GM12874 (cell line): ENCODE results near the gene AJM1.

ENCODE experiments used
- TF ChIP-seq, protein P1 (sequence below): IDR thresholded peaks from 2 replicates; pipeline ENCODE4 v1.5.1; 2011; ENCODE audit warnings: low read depth, mild to moderate bottlenecking, control low read depth, low read length, moderate library complexity; ENCODE audit not compliant: insufficient read depth

The AJM1 gene

DNA sequence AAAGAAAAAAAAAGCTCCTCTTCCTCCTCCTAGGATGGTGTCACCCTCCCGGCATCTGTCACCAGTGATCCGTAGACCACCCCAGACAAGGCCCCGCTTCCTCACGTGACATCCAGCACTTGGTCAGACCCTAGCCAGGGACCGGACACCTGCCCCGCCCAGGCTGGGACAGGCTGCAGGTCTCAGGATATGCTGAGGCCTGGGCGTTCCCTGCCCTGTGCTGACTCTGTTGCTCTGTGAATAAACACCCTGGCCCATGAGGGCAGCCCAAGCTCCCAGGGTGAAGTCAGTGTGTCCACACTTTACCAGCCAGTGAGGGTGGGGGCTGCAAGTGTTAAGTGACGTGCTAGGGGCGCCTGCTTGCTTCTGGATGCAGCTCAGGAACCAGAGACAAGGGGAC, 18.3 kb downstream of the AJM1 start:
- TF ChIP-seq, protein P1, sequence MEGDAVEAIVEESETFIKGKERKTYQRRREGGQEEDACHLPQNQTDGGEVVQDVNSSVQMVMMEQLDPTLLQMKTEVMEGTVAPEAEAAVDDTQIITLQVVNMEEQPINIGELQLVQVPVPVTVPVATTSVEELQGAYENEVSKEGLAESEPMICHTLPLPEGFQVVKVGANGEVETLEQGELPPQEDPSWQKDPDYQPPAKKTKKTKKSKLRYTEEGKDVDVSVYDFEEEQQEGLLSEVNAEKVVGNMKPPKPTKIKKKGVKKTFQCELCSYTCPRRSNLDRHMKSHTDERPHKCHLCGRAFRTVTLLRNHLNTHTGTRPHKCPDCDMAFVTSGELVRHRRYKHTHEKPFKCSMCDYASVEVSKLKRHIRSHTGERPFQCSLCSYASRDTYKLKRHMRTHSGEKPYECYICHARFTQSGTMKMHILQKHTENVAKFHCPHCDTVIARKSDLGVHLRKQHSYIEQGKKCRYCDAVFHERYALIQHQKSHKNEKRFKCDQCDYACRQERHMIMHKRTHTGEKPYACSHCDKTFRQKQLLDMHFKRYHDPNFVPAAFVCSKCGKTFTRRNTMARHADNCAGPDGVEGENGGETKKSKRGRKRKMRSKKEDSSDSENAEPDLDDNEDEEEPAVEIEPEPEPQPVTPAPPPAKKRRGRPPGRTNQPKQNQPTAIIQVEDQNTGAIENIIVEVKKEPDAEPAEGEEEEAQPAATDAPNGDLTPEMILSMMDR = no peak

DNA sequence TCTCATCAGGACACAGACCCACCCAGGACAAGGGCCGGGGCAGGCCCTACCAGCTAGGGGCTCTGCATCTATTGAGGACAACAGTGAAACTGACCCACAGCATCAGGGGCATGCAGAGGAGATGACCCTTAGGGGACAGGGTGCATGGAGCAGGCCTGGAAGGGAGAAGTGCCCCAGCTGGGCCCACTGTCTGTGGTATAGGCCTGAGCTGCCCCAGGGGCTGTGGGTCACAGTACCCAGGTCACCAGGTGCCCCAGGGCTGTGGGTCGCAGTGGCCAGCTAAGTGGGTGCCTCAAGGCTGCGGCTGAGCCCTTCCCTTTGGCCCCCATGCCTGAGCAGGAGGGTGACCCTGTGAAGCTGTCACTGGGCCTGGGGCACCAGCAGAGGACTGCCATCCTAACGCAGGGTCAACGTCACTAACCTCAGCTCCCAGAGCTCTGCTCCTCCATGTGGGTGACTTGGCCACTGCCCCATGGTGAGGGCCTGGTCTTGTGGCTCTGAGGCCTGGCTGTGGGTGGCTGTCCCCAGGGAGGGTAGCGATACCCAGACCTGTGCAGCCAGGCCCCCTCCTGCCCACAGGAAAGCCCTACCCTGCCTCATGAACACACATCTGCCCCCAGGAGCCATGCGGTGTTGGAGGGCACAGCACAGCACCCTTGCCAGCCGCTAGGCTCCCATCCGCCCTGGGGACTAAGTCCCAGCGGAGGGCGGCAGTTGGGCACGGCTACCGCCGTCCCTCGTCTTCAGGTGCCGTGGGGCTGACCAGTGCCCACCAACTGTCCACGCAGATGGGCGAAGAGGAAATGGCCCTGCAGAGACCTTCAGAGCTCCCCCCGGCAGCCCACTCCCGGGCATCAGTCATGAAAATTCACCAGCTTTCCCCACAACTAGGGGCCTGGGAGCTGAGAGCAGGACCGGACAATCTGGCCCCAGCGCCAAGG, 18.9 kb downstream of the AJM1 start:
- TF ChIP-seq, protein P1 = no peak

DNA sequence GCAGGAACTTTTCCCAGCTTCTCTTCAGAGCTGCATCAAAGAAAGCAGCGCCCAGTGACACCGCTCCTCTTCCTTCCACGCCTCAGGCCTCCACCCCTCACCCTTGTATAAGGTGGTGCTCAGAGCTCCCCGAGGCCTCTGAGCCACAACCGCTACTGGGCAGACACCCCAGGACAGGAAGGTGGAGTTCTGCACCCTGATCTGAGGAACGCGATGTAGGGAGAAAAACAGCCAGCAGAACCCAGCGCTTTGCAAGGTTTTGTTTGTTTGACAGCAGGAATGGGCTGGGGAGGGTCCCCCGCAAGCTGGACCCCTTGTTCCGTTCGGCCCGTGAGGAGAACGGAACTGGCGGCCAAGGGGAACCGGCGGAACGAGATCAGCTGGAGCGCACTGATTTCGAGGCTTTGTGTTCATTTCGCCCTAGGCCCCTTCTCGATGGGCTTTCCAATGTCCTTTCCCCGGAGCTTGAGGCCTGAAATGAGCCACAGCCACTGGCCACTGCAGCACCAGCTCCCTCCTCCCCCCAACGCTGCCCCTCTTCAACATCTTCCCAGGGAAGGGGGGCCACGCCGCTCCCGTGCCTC, 19.7 kb downstream of the AJM1 start:
- TF ChIP-seq, protein P1 = no peak

DNA sequence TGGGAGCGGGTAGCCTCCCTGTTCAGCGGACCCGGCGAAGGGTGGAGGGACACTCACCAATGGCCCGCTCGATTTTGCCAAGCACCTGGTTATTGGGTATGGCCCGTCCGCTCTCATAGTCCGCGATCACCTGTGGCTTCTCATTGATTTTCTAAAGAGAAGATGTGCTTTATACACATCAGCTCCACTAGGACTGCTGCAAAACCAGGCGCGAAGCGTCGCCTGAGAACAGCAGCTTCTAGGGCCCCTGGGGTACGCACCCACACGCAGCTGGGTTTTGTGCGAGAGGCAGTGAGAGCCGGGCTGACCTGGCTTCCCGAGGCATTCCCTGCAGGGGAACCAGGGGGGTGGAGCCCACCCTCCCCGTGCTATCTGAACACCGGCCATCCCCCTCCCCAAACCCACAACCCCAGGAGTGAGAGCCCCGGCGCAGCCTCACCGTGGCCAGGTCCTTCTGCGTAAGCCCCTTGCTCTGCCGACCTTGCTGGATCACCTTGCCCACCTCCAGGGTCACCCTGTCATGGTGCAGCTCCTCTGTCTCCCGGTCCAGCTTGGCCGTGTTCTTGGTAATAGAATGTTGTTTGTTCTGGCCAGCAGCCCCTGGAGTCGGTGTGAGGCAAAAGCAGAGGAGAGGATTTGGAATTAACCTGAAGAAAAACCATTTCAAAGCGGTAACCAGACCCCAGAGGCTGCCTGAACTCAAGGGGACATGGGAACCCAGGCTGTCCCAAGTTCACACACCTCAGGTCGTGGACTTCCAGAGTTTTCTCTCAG, 20.8 kb downstream of the AJM1 start:
- TF ChIP-seq, protein P1 = no peak

DNA sequence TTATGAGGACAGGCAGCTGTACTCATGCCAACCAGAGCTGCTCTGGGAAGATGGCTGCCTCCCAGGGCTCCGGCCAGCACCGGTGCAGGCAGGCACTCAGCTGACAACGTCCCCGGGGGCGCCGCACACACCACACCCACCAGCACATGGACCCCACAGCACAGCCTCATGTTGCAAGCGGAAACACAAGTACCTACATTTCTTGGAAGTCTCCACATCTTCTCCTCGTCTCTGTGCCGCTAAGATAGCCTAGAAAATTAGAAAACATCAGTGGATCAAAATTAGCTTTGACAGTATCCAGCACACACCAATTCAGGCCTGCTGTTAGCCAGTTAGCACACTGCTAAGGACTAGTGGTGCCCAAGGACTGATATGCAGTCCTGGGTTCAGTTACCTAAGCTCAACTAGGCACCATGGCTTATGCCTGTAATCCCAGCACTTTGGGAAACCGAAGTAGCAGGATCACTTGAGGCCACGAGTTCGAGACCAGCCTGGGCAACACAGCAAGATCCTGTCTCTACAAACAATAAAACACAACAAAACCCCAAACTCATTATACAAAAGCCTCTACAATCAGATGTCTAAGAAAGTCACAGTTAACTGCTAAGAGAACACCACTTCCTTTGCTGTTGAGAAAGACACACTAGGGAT, 21.5 kb downstream of the AJM1 start:
- TF ChIP-seq, protein P1 = no peak

DNA sequence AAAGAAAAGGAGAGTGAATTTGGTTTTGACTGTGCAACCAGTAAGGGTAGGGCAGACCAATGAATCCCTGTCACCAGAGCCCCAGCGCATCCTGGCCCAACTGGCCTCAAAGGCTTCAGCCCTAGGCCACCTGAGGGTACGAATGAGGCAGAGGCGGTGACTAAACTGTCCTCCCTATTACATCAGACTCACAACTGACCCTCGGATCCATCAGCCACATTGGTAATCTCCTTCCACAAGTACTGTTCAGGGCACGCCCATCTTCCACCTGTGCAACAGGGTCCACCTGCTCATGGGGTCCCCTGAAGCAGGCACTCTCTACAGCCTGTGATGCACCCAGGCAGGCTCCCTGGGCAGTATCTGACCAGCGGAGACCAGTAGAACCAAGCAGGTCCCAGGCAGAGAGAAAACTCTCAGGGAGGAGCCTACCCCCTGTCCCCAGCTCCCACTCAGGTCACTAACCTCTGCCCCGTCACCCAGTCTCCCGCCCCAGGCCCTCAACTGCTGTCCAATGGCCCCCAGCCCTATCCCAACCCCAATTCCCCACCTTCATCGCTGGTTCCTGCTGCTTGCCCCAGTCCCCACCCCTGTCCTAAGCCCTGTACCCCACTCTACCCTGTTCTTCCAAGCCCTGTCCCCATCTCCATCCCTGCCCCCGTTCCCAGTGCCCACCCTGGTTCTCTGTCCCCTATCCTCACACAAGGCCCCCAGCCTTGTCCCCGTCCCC, 22.9 kb downstream of the AJM1 start:
- TF ChIP-seq, protein P1 = no peak

DNA sequence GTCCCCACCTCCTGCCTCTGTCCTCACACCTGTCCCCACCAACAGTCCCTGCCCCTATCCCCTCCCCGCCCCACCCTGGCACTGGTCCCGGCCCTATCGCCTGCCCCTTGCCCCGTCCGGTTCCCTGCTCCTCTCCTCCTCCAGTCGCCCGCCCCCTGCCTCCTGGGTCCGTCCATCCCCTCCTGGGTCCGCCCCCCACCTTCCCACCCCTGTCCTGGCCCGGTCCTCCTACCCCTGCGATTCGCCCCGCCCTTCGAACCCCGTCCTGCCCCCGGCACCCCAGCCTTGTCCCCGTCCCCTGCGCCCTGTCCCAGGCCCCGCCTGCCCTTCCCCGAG, 23.5 kb downstream of the AJM1 start:
- TF ChIP-seq, protein P1 = no peak
